PFSK-1 (cell line): ENCODE data around the gene PNISR.

ENCODE experiments used
- FOXP2 ChIP-seq: optimal IDR thresholded peaks from 2 replicates; pipeline ENCODE3; 2011; ENCODE audit warnings: borderline replicate concordance, control low read depth, inconsistent platforms; ENCODE audit not compliant: insufficient read depth; ENCODE audit errors: extremely low read length, extremely low read depth
- POLR2AphosphoS5 ChIP-seq: IDR thresholded peaks from 2 replicates; pipeline ENCODE4 v1.6.1; 2012; ENCODE audit warnings: low read depth, mild to moderate bottlenecking, control low read depth, low read length, moderate library complexity
- SIN3A ChIP-seq: IDR thresholded peaks from 2 replicates; pipeline ENCODE4 v1.6.1; 2012; ENCODE audit warnings: mild to moderate bottlenecking, low read length, moderate library complexity, borderline replicate concordance; ENCODE audit not compliant: insufficient read depth
- TAF1 ChIP-seq: IDR thresholded peaks from 2 replicates; pipeline ENCODE4 v1.6.1; 2012; ENCODE audit warnings: low read length, control low read depth, borderline replicate concordance; ENCODE audit not compliant: insufficient read depth
- TF ChIP-seq, protein P1 (sequence below), 2 experiments: IDR thresholded peaks; 2 replicates each; pipeline versions ENCODE4 v1.6.1 to v1.8.0; 2011 to 2012; ENCODE audit warnings: low read depth in 2 of 2, low read length in 2 of 2, control low read depth in 1 of 2, inconsistent platforms in 1 of 2, mild to moderate bottlenecking in 1 of 2, moderate library complexity in 1 of 2; ENCODE audit not compliant: insufficient read depth in 1 of 2

GRCh38 chr6:99415446-99415845 lies 9.7 kb downstream of the PNISR start:
- TF ChIP-seq SIN3A = no peak
- no peak for TF ChIP-seq POLR2AphosphoS5
- TF ChIP-seq, protein P1, sequence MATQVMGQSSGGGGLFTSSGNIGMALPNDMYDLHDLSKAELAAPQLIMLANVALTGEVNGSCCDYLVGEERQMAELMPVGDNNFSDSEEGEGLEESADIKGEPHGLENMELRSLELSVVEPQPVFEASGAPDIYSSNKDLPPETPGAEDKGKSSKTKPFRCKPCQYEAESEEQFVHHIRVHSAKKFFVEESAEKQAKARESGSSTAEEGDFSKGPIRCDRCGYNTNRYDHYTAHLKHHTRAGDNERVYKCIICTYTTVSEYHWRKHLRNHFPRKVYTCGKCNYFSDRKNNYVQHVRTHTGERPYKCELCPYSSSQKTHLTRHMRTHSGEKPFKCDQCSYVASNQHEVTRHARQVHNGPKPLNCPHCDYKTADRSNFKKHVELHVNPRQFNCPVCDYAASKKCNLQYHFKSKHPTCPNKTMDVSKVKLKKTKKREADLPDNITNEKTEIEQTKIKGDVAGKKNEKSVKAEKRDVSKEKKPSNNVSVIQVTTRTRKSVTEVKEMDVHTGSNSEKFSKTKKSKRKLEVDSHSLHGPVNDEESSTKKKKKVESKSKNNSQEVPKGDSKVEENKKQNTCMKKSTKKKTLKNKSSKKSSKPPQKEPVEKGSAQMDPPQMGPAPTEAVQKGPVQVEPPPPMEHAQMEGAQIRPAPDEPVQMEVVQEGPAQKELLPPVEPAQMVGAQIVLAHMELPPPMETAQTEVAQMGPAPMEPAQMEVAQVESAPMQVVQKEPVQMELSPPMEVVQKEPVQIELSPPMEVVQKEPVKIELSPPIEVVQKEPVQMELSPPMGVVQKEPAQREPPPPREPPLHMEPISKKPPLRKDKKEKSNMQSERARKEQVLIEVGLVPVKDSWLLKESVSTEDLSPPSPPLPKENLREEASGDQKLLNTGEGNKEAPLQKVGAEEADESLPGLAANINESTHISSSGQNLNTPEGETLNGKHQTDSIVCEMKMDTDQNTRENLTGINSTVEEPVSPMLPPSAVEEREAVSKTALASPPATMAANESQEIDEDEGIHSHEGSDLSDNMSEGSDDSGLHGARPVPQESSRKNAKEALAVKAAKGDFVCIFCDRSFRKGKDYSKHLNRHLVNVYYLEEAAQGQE (IDR thresholded peaks at IDR 0.05; ENCODE audit: insufficient read depth in 1 of 2, low read depth in 2 of 2, low read length in 2 of 2) = no peak
- TF ChIP-seq TAF1 = no peak
- TF ChIP-seq FOXP2 = no peak
